Measurements from ENCODE around the gene ITPR2.
"Not testable (repeated sequence)": the region's sequence is repeated elsewhere in the genome, so short reads cannot be mapped to it uniquely, and the experiment has no call there.

ITPR2 gene

GRCh38 chr12:26783816-26784379, 49.1 kb downstream of the ITPR2 start:
- DNase-seq: not testable (repeated sequence)

- DNase-seq: no peak
Measured at GRCh38 chr12:26783131-26783526, 49.9 kb downstream of the ITPR2 start.

GRCh38 chr12:26782372-26783130, 50.4 kb downstream of the ITPR2 start:
- no peak for DNase-seq

GRCh38 chr12:26780656-26781055, 52.3 kb downstream of the ITPR2 start:
- not testable (repeated sequence) for DNase-seq

GRCh38 chr12:26778173-26778775, 54.7 kb downstream of the ITPR2 start:
- not testable (repeated sequence) for DNase-seq

- no peak for DNase-seq
Measured at GRCh38 chr12:26777236-26777635, 55.8 kb downstream of the ITPR2 start.

GRCh38 chr12:26775991-26776390, 57.0 kb downstream of the ITPR2 start:
- not testable (repeated sequence) for DNase-seq

- no peak for DNase-seq
Measured at GRCh38 chr12:26773313-26774104, 59.5 kb downstream of the ITPR2 start.

- DNase-seq: no peak
Measured at GRCh38 chr12:26771861-26772260, 61.1 kb downstream of the ITPR2 start.

- no peak for DNase-seq
Measured at GRCh38 chr12:26770239-26771070, 62.5 kb downstream of the ITPR2 start.

- DNase-seq: no peak
Measured at GRCh38 chr12:26769611-26770010, 63.4 kb downstream of the ITPR2 start.

GRCh38 chr12:26768611-26769603, 64.1 kb downstream of the ITPR2 start:
- no peak for DNase-seq

GRCh38 chr12:26767865-26768264, 65.1 kb downstream of the ITPR2 start:
- DNase-seq: no peak

GRCh38 chr12:26767116-26767515, 65.9 kb downstream of the ITPR2 start:
- no peak for DNase-seq

GRCh38 chr12:26762186-26762585, 70.8 kb downstream of the ITPR2 start:
- no peak for DNase-seq

GRCh38 chr12:26761775-26762174, 71.2 kb downstream of the ITPR2 start:
- no peak for DNase-seq

GRCh38 chr12:26760657-26761293, 72.2 kb downstream of the ITPR2 start:
- DNase-seq: no peak

- not testable (repeated sequence) for DNase-seq
Measured at GRCh38 chr12:26755362-26755761, 77.6 kb downstream of the ITPR2 start.

GRCh38 chr12:26754148-26754547, 78.8 kb downstream of the ITPR2 start:
- DNase-seq: no peak

GRCh38 chr12:26751179-26751578, 81.8 kb downstream of the ITPR2 start:
- DNase-seq: no peak

All from CD4-positive, alpha-beta T cell treated with Interleukin-12 subunit alpha and Interleukin-12 subunit beta, for 1 hour (primary cell).